Activated CD4-positive, alpha-beta T cell treated with anti-CD3 and anti-CD28 coated beads, Interleukin-2, amount 10 ng/mL, durations not matched to agents 7 days and 5 days (primary cell): ENCODE data around the gene FCRLB. TPM values are rescaled to one million over a fixed set of nuclear protein-coding genes. Genes with fewer than 3 reads are reported as not detected.
"Not testable (repeated sequence)": the region's sequence is repeated elsewhere in the genome, so short reads cannot be mapped to it uniquely, and the experiment has no call there.

Source experiments
- CTCF ChIA-PET: fragments of 350-600 bp; sonication (Branson Sonifier 250); formaldehyde crosslinking; loops from one replicate; lab custom pipeline; 2021; ENCODE audit warnings: antibody characterized with exemption; lab: Charles Lee
- POLR2A ChIA-PET: fragments of 350-600 bp; sonication (Branson Sonifier 250); formaldehyde crosslinking; loops from one replicate; lab custom pipeline; 2021; ENCODE audit warnings: antibody characterized with exemption; lab: Charles Lee
- DNase-seq: peaks from one replicate; pipeline ENCODE4 v3.0.0-alpha.2; 2020
- H3K27ac Mint-ChIP-seq: one replicate; pipeline ENCODE4 v1.8.0; 2021; ENCODE audit warnings: mild to moderate bottlenecking, moderate library complexity, mixed read lengths
- H3K27me3 Mint-ChIP-seq: one replicate; pipeline ENCODE4 v1.8.0; 2021; ENCODE audit warnings: mixed read lengths
- H3K36me3 Mint-ChIP-seq: one replicate; pipeline ENCODE4 v1.8.0; 2021; ENCODE audit warnings: low read depth, mixed read lengths
- H3K4me1 Mint-ChIP-seq: one replicate; pipeline ENCODE4 v1.8.0; 2021; ENCODE audit warnings: mixed read lengths
- H3K4me3 Mint-ChIP-seq: one replicate; pipeline ENCODE4 v1.8.0; 2021; ENCODE audit warnings: mild to moderate bottlenecking, moderate library complexity, mixed read lengths
- H3K9me3 Mint-ChIP-seq: one replicate; pipeline ENCODE4 v1.8.0; 2021; ENCODE audit warnings: mixed read lengths
- total RNA-seq, 2 experiments: library from RNA; stranded (reverse); gene quantifications; one replicate each; pipeline ENCODE4 v1.2.3, GENCODE V29; 2021

The FCRLB gene, protein sequence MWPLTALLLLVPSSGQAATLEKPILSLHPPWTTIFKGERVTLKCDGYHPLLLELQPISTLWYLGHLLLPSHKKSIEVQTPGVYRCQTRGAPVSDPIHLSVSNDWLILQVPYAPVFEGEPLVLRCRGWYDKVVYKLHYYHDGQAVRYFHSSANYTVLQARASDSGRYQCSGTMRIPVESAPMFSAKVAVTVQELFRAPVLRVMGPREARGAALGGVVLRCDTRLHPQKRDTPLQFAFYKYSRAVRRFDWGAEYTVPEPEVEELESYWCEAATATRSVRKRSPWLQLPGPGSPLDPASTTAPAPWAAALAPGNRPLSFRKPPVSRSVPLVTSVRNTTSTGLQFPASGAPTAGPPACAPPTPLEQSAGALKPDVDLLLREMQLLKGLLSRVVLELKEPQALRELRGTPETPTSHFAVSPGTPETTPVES
- under 1 TPM; 0.23 to 0.25 TPM for total RNA-seq

DNA sequence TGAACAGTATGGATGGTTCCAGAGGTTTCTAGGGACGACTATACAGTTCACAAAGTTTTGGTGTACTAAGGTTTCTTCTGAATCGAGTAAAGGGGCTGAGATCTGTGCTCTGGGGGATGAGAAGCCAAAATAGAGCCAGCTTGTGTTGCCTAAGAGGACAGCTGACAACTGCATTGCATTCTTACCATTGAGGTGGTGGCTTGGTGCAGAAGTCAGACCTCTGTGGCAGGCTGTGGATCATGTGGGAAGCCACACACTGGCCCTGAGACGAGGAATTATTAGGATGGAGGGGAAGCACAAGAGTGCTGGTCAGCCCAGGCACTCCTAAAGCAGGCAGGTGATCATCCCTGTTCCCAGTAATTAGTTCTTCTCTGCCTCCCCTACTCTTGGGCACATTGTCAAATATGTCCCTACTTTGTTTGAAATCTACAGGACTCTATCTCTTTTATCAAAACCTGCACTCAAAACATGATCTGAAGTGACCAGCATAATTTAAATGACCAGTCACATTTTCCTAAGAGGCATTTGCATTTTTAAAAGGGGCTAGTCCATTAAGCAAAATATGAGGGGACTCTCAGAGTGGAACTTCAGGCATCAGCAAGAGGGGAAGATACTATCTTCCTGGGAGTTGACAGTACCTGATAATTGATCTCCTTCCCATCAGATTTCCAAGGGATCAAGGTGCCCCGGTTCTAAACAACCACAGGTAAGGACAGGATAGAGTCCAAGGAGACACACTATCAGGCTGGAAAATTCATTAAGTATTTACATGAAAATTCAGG, at the start of gene FCRLB:
Gene FCRLB (plus strand): TSS at position 589 of the 782 bp plus-strand sequence. CDS start 1,129 bp downstream, outside the sequence.
- peaks cover 73% of the 10 kb centered on the region for H3K27me3 Mint-ChIP-seq
- peaks cover 20% of the 10 kb centered on the region for H3K4me1 Mint-ChIP-seq
- no peak within 1 kb of the TSS for H3K27ac Mint-ChIP-seq
- no peaks in the 10 kb centered on the region for H3K36me3 Mint-ChIP-seq
- DNase-seq, result no peak
- ChIA-PET CTCF (interaction anchor here (1.3 kb wide), 1 partner anchor 42 kb away, joined by 5 read pairs; no protein-coding TSS in a partner anchor), POLR2A (no interaction called here)
- no peaks in the 10 kb centered on the region for H3K9me3 Mint-ChIP-seq
- H3K4me3 Mint-ChIP-seq, result no peak within 1 kb of the TSS

DNA sequence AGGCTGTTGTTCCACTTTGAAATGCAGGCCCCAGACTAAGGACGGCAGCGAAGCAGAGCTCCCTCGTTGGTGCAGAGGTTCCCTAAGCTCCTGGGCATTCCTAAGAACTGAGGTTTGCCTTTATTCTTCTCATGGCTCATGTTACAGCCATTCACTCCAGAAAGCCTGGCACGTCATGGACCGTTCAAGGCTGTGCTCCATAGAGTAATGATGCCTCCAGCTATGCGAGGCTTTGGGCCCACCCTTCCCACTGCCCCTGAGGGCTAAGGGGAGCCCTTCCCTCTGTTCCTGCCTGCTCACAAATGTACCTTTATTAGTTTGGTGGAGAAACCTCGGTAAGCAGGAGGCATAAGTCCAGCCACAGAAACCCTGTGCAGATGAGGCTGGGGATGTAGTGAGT, 47.9 kb upstream of the FCRLB start:
- CTCF ChIA-PET, DNase-seq, H3K4me1 Mint-ChIP-seq, H3K9me3 Mint-ChIP-seq, H3K27ac Mint-ChIP-seq, H3K27me3 Mint-ChIP-seq, H3K4me3 Mint-ChIP-seq, H3K36me3 Mint-ChIP-seq, POLR2A ChIA-PET: not testable (repeated sequence)

DNA sequence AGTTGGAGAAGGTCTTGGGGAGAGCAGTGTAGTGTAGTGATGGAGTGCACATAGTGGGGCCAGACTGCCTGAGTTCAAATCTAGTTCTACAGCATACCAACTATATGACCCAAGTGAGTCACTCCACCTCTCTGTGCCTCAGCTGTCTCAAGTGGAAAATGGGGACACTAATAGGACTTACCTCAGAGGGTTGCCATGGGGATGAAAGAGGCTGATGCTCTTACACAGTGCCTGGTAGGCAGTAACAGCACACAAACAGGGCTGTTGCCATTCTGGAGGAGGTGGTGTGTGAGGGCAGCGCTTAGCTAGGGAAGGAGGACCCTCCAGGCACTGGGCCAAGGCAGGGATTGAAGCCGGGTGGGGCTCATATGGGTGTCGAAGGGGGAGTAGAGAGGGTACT, 46.9 kb upstream of the FCRLB start:
- H3K27me3 Mint-ChIP-seq, H3K9me3 Mint-ChIP-seq, H3K4me3 Mint-ChIP-seq, POLR2A ChIA-PET, H3K27ac Mint-ChIP-seq, DNase-seq, CTCF ChIA-PET, H3K4me1 Mint-ChIP-seq, H3K36me3 Mint-ChIP-seq: not testable (repeated sequence)

DNA sequence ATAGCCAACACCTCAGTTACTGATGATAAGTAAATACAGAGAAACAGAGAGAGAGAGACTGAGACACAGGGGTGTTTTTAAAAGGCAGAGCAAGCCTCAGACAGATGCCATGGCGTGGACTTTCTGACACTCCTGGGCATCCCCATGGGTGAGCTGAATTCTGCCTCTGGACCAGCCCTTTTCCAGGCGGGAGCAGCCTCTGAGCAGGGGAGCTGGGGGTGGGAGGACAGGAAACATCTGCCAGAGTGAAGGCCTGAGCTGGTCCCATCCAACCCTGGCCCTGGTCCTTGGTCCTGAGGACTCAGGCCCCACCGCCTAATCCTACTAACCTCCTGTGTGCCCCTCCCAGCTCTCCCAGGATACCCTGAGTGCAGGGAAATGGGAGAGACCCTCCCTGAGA, 46.4 kb upstream of the FCRLB start:
- DNase-seq, H3K27me3 Mint-ChIP-seq, H3K27ac Mint-ChIP-seq, H3K9me3 Mint-ChIP-seq, H3K4me3 Mint-ChIP-seq, H3K36me3 Mint-ChIP-seq, H3K4me1 Mint-ChIP-seq, POLR2A ChIA-PET, CTCF ChIA-PET: not testable (repeated sequence)

DNA sequence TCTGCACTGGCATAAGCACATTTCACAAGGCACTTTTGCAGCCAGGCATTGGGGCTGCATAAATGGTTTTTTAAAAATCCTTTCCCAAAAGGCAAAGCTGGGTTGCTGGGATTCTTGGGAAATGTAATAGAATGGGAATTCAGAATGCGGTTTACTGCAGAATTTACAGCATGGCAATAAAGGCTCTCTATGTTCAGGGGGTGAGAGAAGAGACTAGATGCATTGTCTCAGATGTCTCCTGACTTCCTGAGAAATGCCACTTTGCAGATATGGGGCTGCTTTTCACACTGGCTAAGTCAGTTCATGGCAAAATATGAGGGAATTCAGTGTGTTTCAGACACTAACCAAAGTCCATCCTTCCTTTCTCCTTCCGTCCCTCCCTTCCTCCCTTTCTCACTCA, 44.9 kb upstream of the FCRLB start:
- Mint-ChIP-seq H3K9me3 (no peaks in the 10 kb centered on the region), H3K27me3 (peaks cover 8% of the 10 kb centered on the region), H3K36me3 (no peaks in the 10 kb centered on the region), H3K27ac (no peak overlapping the region), H3K4me1 (no peaks in the 10 kb centered on the region), H3K4me3 (no peak overlapping the region)
- ChIA-PET POLR2A (no interaction called here), CTCF (interaction anchor here (1.0 kb wide), 1 partner anchor 54 kb away, joined by 3 read pairs; no protein-coding TSS in a partner anchor)
- no peak for DNase-seq

DNA sequence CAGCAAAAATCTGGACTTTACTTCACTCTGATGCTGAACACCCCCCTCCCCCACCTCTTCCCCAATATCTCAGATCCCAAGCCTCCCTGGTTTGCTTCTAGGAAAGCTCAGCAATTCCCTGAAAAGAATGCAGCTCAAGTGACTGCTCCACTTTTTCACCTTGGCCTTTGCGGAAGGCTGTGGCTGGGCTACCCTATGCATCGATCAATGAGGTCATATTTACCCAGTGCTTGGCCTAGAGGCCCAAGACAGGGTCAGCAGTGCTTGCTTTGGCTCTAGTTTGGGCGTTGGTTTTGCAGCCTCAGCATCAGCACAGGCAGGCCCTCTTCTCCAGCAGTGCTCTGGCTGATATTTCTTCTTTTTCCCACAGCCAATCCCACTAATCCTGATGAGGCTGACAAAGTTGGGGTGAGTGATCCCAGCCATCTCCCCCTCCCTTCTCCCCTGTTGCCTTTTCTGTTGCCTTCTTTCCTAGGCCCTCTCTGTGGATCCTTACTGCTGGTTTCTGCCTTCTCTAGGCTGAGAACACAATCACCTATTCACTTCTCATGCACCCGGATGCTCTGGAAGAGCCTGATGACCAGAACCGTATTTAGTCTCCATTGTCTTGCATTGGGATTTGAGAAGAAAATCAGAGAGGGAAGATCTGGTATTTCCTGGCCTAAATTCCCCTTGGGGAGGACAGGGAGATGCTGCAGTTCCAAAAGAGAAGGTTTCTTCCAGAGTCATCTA, 44.2 kb upstream of the FCRLB start:
- H3K27me3 Mint-ChIP-seq, result peaks cover 13% of the 10 kb centered on the region
- POLR2A ChIA-PET, result no interaction called here
- no peak overlapping the region for H3K27ac Mint-ChIP-seq
- CTCF ChIA-PET, result interaction anchor here (1.0 kb wide), 1 partner anchor 53 kb away, joined by 3 read pairs; no protein-coding TSS in a partner anchor
- H3K9me3 Mint-ChIP-seq, result no peaks in the 10 kb centered on the region
- H3K4me1 Mint-ChIP-seq, result no peaks in the 10 kb centered on the region
- H3K4me3 Mint-ChIP-seq, result no peak overlapping the region
- no peak for DNase-seq
- no peaks in the 10 kb centered on the region for H3K36me3 Mint-ChIP-seq

DNA sequence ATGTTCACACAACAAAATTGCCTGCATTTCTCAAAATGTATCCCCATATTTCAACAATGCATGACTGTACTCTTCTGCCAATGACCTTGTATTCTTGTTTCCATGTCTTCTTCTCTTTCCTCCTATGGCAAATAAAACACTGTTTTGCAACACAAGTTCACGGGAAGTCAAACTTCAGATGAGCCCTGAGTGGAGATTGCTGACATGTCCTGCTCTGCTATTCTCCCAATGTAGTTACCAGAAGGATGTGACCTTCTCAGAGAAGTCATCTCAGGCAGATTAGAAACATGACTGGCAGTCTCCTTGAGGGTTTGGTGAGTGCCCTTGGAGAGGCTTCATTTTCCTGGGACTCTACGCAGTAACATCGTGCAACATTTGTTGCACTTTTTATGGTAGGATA, 42.8 kb upstream of the FCRLB start:
- Mint-ChIP-seq H3K36me3 (no peaks in the 10 kb centered on the region), H3K4me1 (no peaks in the 10 kb centered on the region), H3K4me3 (no peak overlapping the region), H3K9me3 (no peaks in the 10 kb centered on the region), H3K27ac (no peak overlapping the region), H3K27me3 (peaks cover 23% of the 10 kb centered on the region)
- ChIA-PET POLR2A (no interaction called here), CTCF (no interaction called here)
- no peak for DNase-seq

DNA sequence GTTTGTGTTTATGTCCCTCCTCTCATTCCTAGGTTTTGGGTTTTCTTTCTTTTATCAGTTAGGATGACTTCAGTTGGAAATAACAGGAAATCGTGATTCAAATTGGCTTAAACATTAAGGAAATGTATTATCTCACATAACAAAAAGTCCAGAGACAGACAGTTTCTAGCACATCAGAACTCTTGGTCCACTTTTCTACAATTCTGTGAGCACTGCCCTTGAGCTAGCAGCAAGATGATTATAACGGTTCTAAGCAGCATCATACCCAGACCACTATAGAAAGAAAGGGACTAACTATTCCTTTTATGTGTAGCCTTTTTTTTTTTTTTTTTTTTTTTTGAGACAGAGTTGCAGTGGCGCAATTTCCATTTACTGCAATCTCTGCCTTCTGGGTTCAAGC, 39.5 kb upstream of the FCRLB start:
- no peak for DNase-seq
- Mint-ChIP-seq H3K27me3 (peaks cover 33% of the 10 kb centered on the region), H3K4me3 (no peak overlapping the region), H3K27ac (no peak overlapping the region), H3K36me3 (no peaks in the 10 kb centered on the region), H3K4me1 (no peaks in the 10 kb centered on the region), H3K9me3 (no peaks in the 10 kb centered on the region)
- ChIA-PET CTCF (no interaction called here), POLR2A (no interaction called here)

DNA sequence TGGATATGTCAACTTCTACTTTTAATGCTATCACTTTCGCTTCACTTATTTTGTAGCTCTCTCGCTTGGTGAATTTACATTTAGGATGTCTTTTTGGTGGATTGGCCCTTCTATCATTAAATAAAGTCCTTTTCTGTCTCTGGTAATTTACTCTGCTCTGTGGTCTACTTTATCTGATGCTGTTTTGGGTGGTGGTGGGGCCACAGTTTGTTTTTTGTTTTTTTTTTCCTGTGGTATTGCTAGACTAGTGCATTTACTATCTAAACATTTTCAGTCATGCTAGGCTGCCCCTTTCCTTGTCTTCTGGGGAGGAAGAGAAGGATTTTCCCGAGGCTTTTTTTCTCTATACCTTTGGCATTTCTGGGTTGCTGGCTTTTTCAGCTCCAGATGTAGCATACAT, 32.4 kb upstream of the FCRLB start:
- H3K4me1 Mint-ChIP-seq, result no peaks in the 10 kb centered on the region
- peaks cover 21% of the 10 kb centered on the region for H3K27me3 Mint-ChIP-seq
- POLR2A ChIA-PET, result interaction anchor here (0.6 kb wide), 1 partner anchor 197 kb away, joined by 3 read pairs; no protein-coding TSS in a partner anchor
- CTCF ChIA-PET, result no interaction called here
- DNase-seq, result no peak
- no peaks in the 10 kb centered on the region for H3K9me3 Mint-ChIP-seq
- H3K36me3 Mint-ChIP-seq, result no peaks in the 10 kb centered on the region
- H3K27ac Mint-ChIP-seq, result no peak overlapping the region
- no peak overlapping the region for H3K4me3 Mint-ChIP-seq

DNA sequence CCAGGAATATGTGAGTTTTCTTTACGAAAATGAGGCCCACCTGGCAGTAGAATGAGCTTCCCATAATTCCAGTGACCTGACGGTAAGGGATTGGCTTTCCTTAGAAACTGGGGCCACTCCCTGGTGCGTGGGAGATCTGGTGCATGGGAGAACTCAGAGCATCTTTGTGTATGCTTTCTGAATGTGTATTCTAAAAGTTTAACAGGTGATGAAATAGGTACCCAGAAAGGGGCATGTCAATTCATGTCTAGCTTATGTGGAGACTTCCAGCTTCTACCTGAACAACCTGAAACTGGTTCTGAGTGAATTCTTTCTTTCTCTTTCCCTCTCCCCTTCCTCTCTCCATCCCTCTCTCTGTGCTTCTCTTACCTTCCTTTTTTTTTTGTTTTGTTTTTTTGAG, 29.5 kb upstream of the FCRLB start:
- H3K4me3 Mint-ChIP-seq, result no peak overlapping the region
- DNase-seq, result no peak
- no peaks in the 10 kb centered on the region for H3K4me1 Mint-ChIP-seq
- H3K27me3 Mint-ChIP-seq, result peaks cover 39% of the 10 kb centered on the region
- H3K9me3 Mint-ChIP-seq, result peaks cover 9% of the 10 kb centered on the region
- no peak overlapping the region for H3K27ac Mint-ChIP-seq
- ChIA-PET CTCF (interaction anchor here (0.6 to 3.0 kb wide), 2 partner anchors 19 to 681 kb away, joined by 3 to 8 read pairs; no protein-coding TSS in a partner anchor), POLR2A (no interaction called here)
- no peaks in the 10 kb centered on the region for H3K36me3 Mint-ChIP-seq

DNA sequence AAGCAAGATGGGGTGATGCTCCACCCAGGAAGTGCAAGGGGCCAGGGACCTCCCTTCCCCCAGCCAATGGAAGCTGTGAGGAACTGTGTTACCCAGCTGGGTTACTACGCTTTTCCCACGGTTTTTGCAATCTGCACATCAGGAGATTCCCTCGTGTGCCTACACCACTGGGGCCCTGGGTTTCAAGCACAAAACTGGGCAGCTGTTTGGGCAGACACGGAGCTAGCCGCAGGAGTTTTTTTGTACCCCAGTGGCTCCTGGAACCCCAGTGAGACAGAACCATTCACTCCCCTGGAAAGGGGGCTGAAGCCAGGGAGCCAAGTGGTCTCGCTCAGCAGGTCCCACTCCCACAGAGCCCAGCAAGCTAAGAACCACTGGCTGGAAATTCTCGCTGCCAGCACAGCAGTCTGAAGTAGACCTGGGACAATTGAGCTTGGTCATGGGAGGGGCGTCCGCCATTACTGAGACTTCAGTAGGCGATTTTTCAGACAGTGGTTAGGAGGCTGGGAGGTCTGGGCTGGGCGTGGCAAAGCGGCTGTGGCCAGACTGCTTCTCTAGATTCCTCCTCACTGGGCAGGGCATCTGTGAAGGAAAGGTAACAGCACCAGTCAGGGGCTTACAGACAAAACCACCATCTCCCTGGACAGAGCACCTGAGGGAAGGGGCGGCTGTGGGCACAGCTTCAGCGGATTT, 28.2 kb upstream of the FCRLB start:
- H3K4me3 Mint-ChIP-seq, POLR2A ChIA-PET, DNase-seq, H3K9me3 Mint-ChIP-seq, H3K27ac Mint-ChIP-seq, H3K4me1 Mint-ChIP-seq, H3K36me3 Mint-ChIP-seq: not testable (repeated sequence)
- peaks cover 48% of the 10 kb centered on the region for H3K27me3 Mint-ChIP-seq
- CTCF ChIA-PET, result interaction anchor here (3.0 kb wide), 1 partner anchor 18 kb away, joined by 8 read pairs; no protein-coding TSS in a partner anchor

DNA sequence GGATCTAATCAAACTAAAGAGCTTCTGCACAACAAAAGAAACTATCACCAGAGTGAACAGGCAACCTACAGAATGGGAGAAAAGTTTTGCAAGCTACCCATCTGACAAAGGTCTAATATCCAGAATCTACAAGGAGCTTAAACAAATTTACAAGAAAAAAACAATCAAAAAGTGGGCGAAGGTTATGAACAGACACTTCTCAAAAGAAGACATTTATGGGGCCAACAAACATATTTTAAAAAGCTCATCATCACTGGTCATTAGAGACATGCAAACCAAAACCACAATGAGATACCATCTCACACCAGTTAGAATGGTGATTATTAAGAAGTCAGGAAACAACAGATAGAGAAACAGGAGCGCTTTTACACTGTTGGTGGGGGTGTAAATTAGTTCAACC, 23.0 kb upstream of the FCRLB start:
- H3K36me3 Mint-ChIP-seq, H3K4me3 Mint-ChIP-seq, H3K27ac Mint-ChIP-seq, H3K9me3 Mint-ChIP-seq, DNase-seq, H3K4me1 Mint-ChIP-seq, POLR2A ChIA-PET, CTCF ChIA-PET: not testable (repeated sequence)
- H3K27me3 Mint-ChIP-seq, result peaks cover 58% of the 10 kb centered on the region
